HG03045 (cell line): Measurements from ENCODE around the gene CLDN9.

Source experiments
- ATAC-seq: cut with Tn5 transposase; IDR thresholded peaks from one replicate; pipeline ENCODE4 v1.9.1; 2021; ENCODE audit warnings: mild to moderate bottlenecking, moderate library complexity; ENCODE audit not compliant: unreplicated experiment

Gene CLDN9

GRCh38 chr16:3029491-3030221 is 16.9 kb downstream of the CLDN9 start:
- ATAC-seq: no peak

DNA sequence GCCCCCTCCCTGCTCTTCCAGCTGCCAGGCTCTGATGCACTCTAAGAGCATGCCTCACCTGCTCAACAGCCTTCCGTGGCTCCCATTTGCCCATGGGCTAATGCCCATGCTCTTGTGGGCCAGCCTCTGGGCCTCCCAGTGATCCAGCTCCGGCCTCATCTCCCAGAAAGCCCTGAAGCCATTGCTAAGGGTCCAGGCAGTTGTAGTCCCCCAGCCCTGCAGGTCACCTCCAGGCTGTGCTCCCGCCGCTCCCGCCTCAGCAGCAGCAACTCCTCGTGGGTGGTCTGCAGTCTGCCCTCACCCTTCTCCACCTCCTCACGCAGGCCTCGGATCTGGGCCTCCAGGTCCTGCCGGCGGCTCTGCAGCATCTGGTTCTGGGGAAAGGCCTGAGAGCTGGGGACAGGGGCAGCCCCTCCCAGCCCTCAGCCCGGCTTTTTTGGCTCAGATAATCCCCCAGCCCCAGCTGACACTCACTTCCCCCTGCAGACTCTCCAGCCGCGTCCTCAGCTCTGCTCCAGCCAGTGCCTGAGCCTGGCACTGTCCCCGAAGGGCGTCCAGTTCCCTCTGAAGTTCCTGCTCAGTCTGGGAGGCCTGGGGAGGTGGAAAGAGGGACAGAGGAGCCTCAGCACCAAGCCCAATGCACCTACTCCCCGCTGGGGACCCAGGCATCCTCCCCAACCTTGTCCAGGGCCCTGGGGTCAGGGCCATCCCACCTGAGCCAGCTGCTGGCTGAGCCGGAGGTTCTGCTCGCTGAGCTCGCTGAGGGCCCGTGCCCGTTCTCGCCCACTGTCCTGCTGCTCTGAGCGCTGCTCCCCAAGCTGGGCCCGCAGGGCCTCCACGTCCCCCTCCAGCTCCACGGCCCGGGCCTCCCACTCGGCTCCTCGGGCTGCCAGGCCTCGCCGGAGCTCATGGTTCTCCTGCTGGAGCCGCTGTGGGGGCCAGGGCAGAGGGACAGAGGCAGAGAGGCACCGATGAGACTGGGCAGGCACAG is 17.8 kb downstream of the CLDN9 start:
- ATAC-seq: no peak

DNA sequence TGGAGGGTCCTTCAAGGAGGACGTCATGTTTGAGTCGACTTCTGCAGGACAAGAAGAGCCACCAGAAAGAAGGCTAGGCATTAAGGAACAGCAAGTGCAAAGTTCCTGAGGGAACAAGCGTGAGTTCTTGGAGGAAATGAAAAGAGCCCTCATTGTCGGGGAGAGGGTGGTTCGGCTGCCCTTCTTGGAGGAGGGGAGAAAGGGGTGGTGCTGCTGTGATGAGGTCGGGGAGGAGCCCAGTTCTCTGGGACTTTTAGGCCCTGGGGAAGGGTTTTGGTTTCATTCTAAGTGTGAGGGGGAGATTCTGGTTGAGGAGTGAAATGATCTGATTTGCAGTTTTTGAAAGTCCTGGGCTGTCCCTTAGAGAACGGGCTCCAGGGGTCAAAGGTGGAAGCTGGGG is 19.9 kb downstream of the CLDN9 start:
- no peak for ATAC-seq

DNA sequence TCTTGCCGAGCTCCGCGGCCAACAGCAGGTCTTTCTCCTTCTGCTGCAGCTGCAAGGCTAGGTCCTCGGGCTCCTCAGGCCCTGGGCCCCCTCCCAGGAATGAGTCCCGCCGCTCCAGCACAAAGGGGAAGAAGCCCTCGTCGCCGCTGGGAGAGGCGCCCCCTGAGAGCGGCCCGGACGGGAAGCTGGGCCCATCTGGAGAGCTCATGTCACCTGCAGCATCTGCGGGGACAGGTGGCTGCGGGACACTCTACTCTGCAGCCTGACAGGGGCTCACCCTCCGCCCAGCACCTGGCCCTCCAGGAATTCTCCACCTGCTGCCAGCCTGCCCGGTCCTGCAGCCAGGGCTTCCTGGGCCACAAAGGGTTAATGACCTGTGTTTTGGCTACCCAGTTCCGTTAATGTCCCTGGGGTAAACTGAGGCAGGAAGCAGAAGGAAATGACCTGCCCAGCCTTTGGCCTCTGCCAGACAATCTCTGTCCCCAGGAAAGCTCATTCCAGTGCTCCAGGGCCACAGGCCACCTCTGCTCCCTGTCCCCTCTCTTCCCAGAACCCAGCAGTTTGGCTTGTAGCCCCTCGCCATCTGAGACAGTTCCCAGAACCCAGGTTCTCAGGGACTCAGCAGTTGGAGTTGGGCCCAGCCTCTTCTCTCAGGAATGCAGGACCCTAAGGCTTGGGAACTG is 22.7 kb downstream of the CLDN9 start:
- no peak for ATAC-seq

- no peak for ATAC-seq
Measured at GRCh38 chr16:3035972-3036725, 23.4 kb downstream of the CLDN9 start.

DNA sequence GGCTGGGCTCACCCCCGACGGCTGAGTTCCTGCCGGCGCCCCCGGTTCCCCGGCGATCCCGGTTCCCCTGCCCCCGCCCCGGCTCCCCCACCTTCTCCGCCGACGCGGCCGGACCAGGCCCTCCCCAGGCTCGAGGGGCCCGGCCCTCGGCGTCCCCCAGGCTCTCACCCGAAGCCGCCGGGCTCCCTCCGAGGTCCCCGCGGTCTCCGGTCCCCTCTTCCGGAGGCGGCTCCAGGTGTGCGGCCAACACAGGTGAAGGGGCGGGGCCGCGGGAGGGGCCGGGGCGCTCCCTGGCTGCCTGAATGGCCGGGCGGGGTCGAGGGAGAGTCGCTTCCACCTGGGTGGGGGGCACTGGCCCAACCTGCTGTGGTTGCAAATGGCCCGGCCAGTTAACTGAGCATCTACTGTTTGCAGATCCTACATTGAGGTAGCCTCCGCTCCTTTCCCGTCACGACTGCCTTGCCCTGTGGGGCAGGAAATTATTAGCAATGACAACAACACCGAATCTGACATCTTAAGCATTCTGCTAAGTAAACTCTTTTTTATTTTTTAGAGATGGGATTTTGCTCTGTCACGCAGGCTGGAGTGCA is 24.1 kb downstream of the CLDN9 start, which contains the start of gene BICDL2:
Gene BICDL2 (minus strand): TSS at position 219 of the 590 bp plus-strand sequence. CDS start 1,448 bp downstream, outside the sequence.
- no peak for ATAC-seq

DNA sequence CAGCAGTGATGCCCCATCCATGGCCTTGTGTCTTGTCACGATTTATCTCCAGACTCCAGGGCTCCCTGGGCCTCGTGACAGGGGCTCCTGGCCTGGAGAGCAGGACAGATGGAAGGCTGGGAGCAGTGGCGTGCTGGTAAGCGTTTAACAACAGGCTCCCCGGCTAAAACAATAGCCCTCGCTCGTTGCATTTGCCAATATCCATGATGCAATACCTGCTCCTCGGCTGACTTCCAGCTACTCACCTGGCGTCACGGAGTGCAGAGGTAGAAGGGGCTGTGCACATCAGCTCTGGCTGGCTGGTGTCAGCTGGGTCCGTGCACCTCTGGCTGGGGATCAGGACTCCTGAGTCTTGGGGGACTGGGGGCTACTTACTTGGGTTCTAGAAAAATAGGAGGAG is 25.5 kb downstream of the CLDN9 start:
- ATAC-seq: no peak

- no peak for ATAC-seq
Measured at GRCh38 chr16:3038896-3039295, 26.2 kb downstream of the CLDN9 start.

- ATAC-seq: no peak
Measured at GRCh38 chr16:3042376-3042775, 29.7 kb downstream of the CLDN9 start.

GRCh38 chr16:3044708-3045107 is 32.0 kb downstream of the CLDN9 start:
- ATAC-seq: no peak

DNA sequence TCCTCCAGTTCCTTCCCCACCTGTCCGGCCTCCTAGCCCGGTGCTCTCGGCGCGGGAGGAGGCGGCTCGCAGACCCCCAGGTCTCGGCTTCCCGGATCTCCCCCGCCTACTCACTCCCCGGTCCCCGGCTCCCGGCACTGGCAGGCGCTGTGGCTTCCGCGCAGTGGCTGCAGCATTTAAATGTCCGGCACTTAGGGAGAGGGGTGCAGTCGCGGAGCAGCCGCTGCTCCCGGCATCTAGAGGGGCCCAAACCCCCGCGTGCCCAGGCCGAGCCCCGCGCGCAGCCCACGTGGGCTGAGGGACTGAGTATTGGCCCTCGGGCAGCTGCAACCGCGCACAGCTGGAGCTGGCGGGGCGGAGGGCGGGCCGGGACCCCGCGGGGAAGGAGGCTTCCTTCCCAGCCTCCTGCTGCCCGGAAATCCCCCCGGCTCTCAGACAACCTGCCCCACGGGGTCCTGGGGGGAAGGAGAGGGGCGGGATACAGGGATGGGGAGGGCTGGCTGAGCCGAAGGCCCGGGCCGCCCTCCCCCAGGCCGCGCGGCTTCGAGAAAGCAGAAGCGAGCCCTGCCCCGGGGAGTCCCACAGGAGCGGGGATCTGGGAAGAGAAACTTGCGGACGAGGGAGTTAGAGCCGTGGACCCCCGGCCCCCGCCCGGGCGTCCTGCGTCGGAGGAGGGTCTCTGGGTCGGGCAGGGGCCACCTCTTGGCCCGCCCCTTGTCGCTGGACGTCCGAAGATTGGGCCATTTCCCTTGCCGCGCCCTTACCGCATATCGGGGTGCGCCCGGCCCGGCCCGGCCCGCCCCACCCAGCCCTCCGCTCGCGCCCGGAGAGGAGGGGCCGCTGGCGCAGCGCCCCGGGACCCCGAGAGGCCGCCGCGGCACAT is 33.3 kb downstream of the CLDN9 start, which contains the start of gene MMP25:
Gene MMP25 (plus strand): TSS at position 804 of the 883 bp plus-strand sequence. CDS start 357 bp downstream, outside the sequence.
- ATAC-seq: no peak

- no peak for ATAC-seq
Measured at GRCh38 chr16:3046641-3047386, 34.1 kb downstream of the CLDN9 start.

DNA sequence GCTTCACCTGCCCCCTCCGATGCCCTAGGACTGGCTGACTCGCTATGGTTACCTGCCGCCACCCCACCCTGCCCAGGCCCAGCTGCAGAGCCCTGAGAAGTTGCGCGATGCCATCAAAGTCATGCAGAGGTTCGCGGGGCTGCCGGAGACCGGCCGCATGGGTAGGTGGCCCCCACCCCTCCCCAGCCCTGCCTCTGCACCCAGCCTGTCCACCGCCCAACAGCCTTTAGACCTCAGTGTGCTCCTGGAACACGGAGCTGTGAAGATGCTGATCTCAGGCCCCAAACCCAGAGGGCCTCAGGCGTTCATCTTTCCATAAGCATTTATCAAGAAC is 34.6 kb downstream of the CLDN9 start:
- ATAC-seq: no peak

- no peak for ATAC-seq
Measured at GRCh38 chr16:3049921-3050481, 37.3 kb downstream of the CLDN9 start.

GRCh38 chr16:3050487-3050886 is 37.8 kb downstream of the CLDN9 start:
- ATAC-seq: no peak

- no peak for ATAC-seq
Measured at GRCh38 chr16:3051009-3051408, 38.3 kb downstream of the CLDN9 start.

GRCh38 chr16:3051494-3051893 is 38.8 kb downstream of the CLDN9 start:
- no peak for ATAC-seq
